H9 (cell line): Measurements from ENCODE around the gene HYAL3. TPM values are rescaled to one million over a fixed set of nuclear protein-coding genes. Genes with fewer than 3 reads are reported as not detected.

Source experiments
- DNase-seq: peaks from one replicate; pipeline ENCODE4 v3.0.0-alpha.2; 2017
- H2AFZ ChIP-seq: one replicate; pipeline ENCODE4 v1.6.1; 2013; ENCODE audit warnings: mild to moderate bottlenecking, low read length, control low read depth, moderate library complexity
- H2AK5ac ChIP-seq: 2 replicates; pipeline ENCODE4 v1.6.1; 2013; ENCODE audit warnings: low read length, control low read depth, mixed read lengths; ENCODE audit not compliant: insufficient read length
- H2BK120ac ChIP-seq: one replicate; pipeline ENCODE4 v1.6.1; 2013; ENCODE audit warnings: low read depth, mild to moderate bottlenecking, low read length, control low read depth, inconsistent platforms; ENCODE audit not compliant: poor library complexity, severe bottlenecking
- H2BK12ac ChIP-seq: 2 replicates; pipeline ENCODE4 v1.6.1; 2013; ENCODE audit warnings: low read length, control low read depth, mixed read lengths, low read depth; ENCODE audit not compliant: insufficient read length
- H2BK15ac ChIP-seq: 2 replicates; pipeline ENCODE4 v1.6.1; 2013; ENCODE audit warnings: low read depth, low read length, control low read depth
- H2BK20ac ChIP-seq: one replicate; pipeline ENCODE4 v1.6.1; 2013; ENCODE audit warnings: low read depth, mild to moderate bottlenecking, low read length, control low read depth, inconsistent platforms; ENCODE audit not compliant: poor library complexity, severe bottlenecking
- H2BK5ac ChIP-seq: 2 replicates; pipeline ENCODE4 v1.6.1; 2013; ENCODE audit warnings: low read length, control low read depth, mixed read lengths; ENCODE audit not compliant: insufficient read length
- H3K14ac ChIP-seq: 2 replicates; pipeline ENCODE4 v1.6.1; 2013; ENCODE audit warnings: low read length, control low read depth; ENCODE audit not compliant: insufficient read depth
- H3K18ac ChIP-seq: 2 replicates; pipeline ENCODE4 v1.6.1; 2013; ENCODE audit warnings: low read depth, mild to moderate bottlenecking, mixed read lengths, low read length, control low read depth; ENCODE audit not compliant: insufficient read length
- H3K23ac ChIP-seq: 2 replicates; pipeline ENCODE4 v1.6.1; 2013; ENCODE audit warnings: low read length, control low read depth, mixed read lengths, low read depth; ENCODE audit not compliant: insufficient read length
- H3K23me2 ChIP-seq: 2 replicates; pipeline ENCODE4 v1.6.1; 2013; ENCODE audit warnings: low read depth, mild to moderate bottlenecking, mixed read lengths, low read length, control low read depth; ENCODE audit not compliant: insufficient read length, poor library complexity, severe bottlenecking
- H3K27ac ChIP-seq: 2 replicates; pipeline ENCODE4 v1.5.1; 2013; ENCODE audit warnings: low read length, control low read depth, mixed read lengths, low read depth; ENCODE audit not compliant: insufficient read length
- H3K27me3 ChIP-seq: 2 replicates; pipeline ENCODE4 v1.6.1; 2013; ENCODE audit warnings: low read length, control low read depth, inconsistent platforms; ENCODE audit not compliant: insufficient read depth
- H3K4ac ChIP-seq: 2 replicates; pipeline ENCODE4 v1.6.1; 2013; ENCODE audit warnings: low read depth, mild to moderate bottlenecking, control low read depth, inconsistent platforms, low read length, moderate library complexity
- H3K4me1 ChIP-seq: 2 replicates; pipeline ENCODE4 v1.6.1; 2013; ENCODE audit warnings: low read length, control low read depth, inconsistent platforms; ENCODE audit not compliant: insufficient read depth
- H3K4me2 ChIP-seq: 2 replicates; pipeline ENCODE4 v1.6.1; 2013; ENCODE audit warnings: low read length, control low read depth, mixed read lengths; ENCODE audit not compliant: insufficient read length, insufficient read depth
- H3K56ac ChIP-seq: 2 replicates; pipeline ENCODE4 v1.6.1; 2013; ENCODE audit warnings: low read depth, mild to moderate bottlenecking, mixed read lengths, low read length, control low read depth; ENCODE audit not compliant: insufficient read length
- H3K79me1 ChIP-seq: 2 replicates; pipeline ENCODE4 v1.6.1; 2013; ENCODE audit warnings: low read depth, mild to moderate bottlenecking, moderate library complexity, low read length, control low read depth, inconsistent platforms; ENCODE audit not compliant: insufficient read depth, poor library complexity, severe bottlenecking
- H3K79me2 ChIP-seq: 2 replicates; pipeline ENCODE4 v1.6.1; 2013; ENCODE audit warnings: low read length, control low read depth, inconsistent platforms; ENCODE audit not compliant: insufficient read depth
- H3K9ac ChIP-seq: 2 replicates; pipeline ENCODE4 v1.6.1; 2013; ENCODE audit warnings: low read length, control low read depth, mixed read lengths; ENCODE audit not compliant: insufficient read length; ENCODE audit errors: extremely low read depth
- H3K9me3 ChIP-seq: one replicate; pipeline ENCODE4 v1.6.1; 2013; ENCODE audit warnings: low read depth, low read length, inconsistent platforms; ENCODE audit not compliant: control insufficient read depth
- H3T11ph ChIP-seq: one replicate; pipeline ENCODE4 v1.6.1; 2013; ENCODE audit warnings: mild to moderate bottlenecking, low read length, control low read depth, inconsistent platforms
- H4K20me1 ChIP-seq: one replicate; pipeline ENCODE4 v1.6.1; 2013; ENCODE audit not compliant: control insufficient read depth, insufficient read length, insufficient read depth
- H4K5ac ChIP-seq: 2 replicates; pipeline ENCODE4 v1.6.1; 2013; ENCODE audit warnings: low read depth, mild to moderate bottlenecking, mixed read lengths, low read length, control low read depth; ENCODE audit not compliant: insufficient read length
- H4K8ac ChIP-seq: replicated peaks from 2 replicates; pipeline ENCODE4 v1.6.1; 2013; ENCODE audit warnings: low read length, control low read depth, mixed read lengths, low read depth; ENCODE audit not compliant: insufficient read length
- H4K91ac ChIP-seq: 2 replicates; pipeline ENCODE4 v1.6.1; 2013; ENCODE audit warnings: low read depth, mild to moderate bottlenecking, moderate library complexity, mixed read lengths, low read length, control low read depth; ENCODE audit not compliant: insufficient read length
- H3K27ac Mint-ChIP-seq, 3 experiments: 2 replicates in 2 of 3; 3 replicates in 1 of 3; pipeline ENCODE4 v1.8.0; 2020 to 2021; ENCODE audit warnings: mixed read lengths in 3 of 3, mild to moderate bottlenecking in 1 of 3, moderate library complexity in 1 of 3
- H3K27me3 Mint-ChIP-seq: 2 replicates; pipeline ENCODE4 v1.8.0; 2021; ENCODE audit warnings: low read depth, mild to moderate bottlenecking, moderate library complexity, mixed read lengths
- H3K36me3 Mint-ChIP-seq, 3 experiments: 2 replicates in 2 of 3; 3 replicates in 1 of 3; pipeline ENCODE4 v1.8.0; 2020 to 2021; ENCODE audit warnings: low read depth in 3 of 3, mixed read lengths in 3 of 3; ENCODE audit not compliant: insufficient read depth in 1 of 3
- H3K4me1 Mint-ChIP-seq, 2 experiments: 2 replicates each; pipeline ENCODE4 v1.8.0; 2020; ENCODE audit warnings: mixed read lengths in 2 of 2
- H3K4me3 Mint-ChIP-seq, 2 experiments: 2 replicates in 1 of 2; 3 replicates in 1 of 2; pipeline ENCODE4 v1.8.0; 2020 to 2021; ENCODE audit warnings: mild to moderate bottlenecking in 2 of 2, mixed read lengths in 2 of 2, moderate library complexity in 1 of 2
- H3K9me3 Mint-ChIP-seq, 2 experiments: 2 replicates in 1 of 2; 3 replicates in 1 of 2; pipeline ENCODE4 v1.8.0; 2020; ENCODE audit warnings: mild to moderate bottlenecking in 2 of 2, mixed read lengths in 2 of 2, moderate library complexity in 1 of 2
- CTCF ChIP-seq: fragments of 200-600 bp; sonication (generic); conservative IDR thresholded peaks from 3 replicates; pipeline ENCODE4 v1.8.0; 2021; ENCODE audit warnings: antibody characterized with exemption, mild to moderate bottlenecking
- WGBS: extraction: QIAGEN DNeasy Blood & Tissue Kit; methylation state at CpG from one replicate; pipeline ENCODE4 v1.1.7; 2013; ENCODE audit warnings: missing lambda C conversion rate, low lambda C conversion rate, mixed read lengths; ENCODE audit not compliant: insufficient read length; ENCODE audit errors: extremely low coverage; 5-methylcytosine and 5-hydroxymethylcytosine counted together
- total RNA-seq: library from RNA; stranded (reverse); gene quantifications from 2 replicates; pipeline ENCODE4 v1.2.1, GENCODE V29; 2021

Gene HYAL3
- total RNA-seq, 1 experiment from 2014 or later = 3.1 TPM

- no peak overlapping the region; a peak in 1 of 7 replicates for H3K27ac Mint-ChIP-seq
- H3K9me3 ChIP-seq = no peaks in the 10 kb centered on the region
These were observed 48.0 kb downstream of the HYAL3 start for GRCh38 chr3:50251220-50251619.

More at GRCh38 chr3:50251220-50251619, 48.0 kb downstream of the HYAL3 start:
- Histone ChIP-seq H3K14ac (no peak overlapping the region; the same call in 1 of the 2 replicates), H3K79me1 (peaks cover 11% of the 10 kb centered on the region), H2AK5ac (no peak overlapping the region), H4K91ac (no peak overlapping the region), H2BK12ac (no peak overlapping the region), H3K4ac (no peak overlapping the region), H4K20me1 (peaks cover 5% of the 10 kb centered on the region), H3K4me1 (no peaks in the 10 kb centered on the region), H2BK15ac (no peak overlapping the region), H3K23me2 (no peaks in the 10 kb centered on the region), H3K27me3 (no peaks in the 10 kb centered on the region), H2BK5ac (no peak overlapping the region), H3K27ac (no peak overlapping the region), H3T11ph (no peak overlapping the region), H3K79me2 (peaks cover 13% of the 10 kb centered on the region; the same call in 1 of the 2 replicates), H3K9ac (no peak overlapping the region), H2BK20ac (no peak overlapping the region), H4K5ac (no peak overlapping the region), H3K23ac (no peak overlapping the region), H3K56ac (no peak overlapping the region), H4K8ac (no peak overlapping the region), H3K4me2 (no peak overlapping the region), H2AFZ (no peak overlapping the region), H2BK120ac (no peak overlapping the region), H3K18ac (no peak overlapping the region)
- no CpG with 5 or more reads among the region's 8 CpGs for WGBS
- Mint-ChIP-seq H3K4me1 (peaks cover 18 to 19% of the 10 kb centered on the region in 2 experiments), H3K4me3 (no peak overlapping the region; a peak in 1 of 5 replicates), H3K27me3 (no peaks in the 10 kb centered on the region), H3K36me3 (peaks cover 7 to 38% (median 38%) of the 10 kb centered on the region in 3 experiments), H3K9me3 (no peaks in the 10 kb centered on the region)
- no peak for DNase-seq
- TF ChIP-seq CTCF = no peak
